A549 (cell line): ENCODE results near the gene ARHGAP42.

ENCODE experiments used
- CEBPB ChIP-seq, 2 experiments: fragments of >200 bp in 1 of 2; sonication (Bioruptor Twin) in 1 of 2; formaldehyde crosslinking in 1 of 2; IDR thresholded peaks; 2 replicates each; pipeline ENCODE4 v1.6.1; 2012 to 2016
- ESRRA ChIP-seq: fragments of 150-350 bp; IDR thresholded peaks from 2 replicates; pipeline ENCODE4 v1.6.1; 2014; ENCODE audit warnings: mild to moderate bottlenecking, low read length, borderline replicate concordance
- JUN ChIP-seq, 2 experiments: fragments of >200 bp; sonication (Bioruptor Twin); formaldehyde crosslinking; IDR thresholded peaks; 2 replicates in 1 of 2; 3 replicates in 1 of 2; pipeline ENCODE4 v1.6.1; 2016 to 2017
- JUNB ChIP-seq: fragments of >200 bp; sonication (Bioruptor Twin); formaldehyde crosslinking; IDR thresholded peaks from 2 replicates; pipeline ENCODE4 v1.6.1; 2016
- NR3C1 ChIP-seq: fragments of >200 bp; sonication (Bioruptor Twin); formaldehyde crosslinking; IDR thresholded peaks from 3 replicates; pipeline ENCODE4 v1.6.1; 2017
- POLR2A ChIP-seq: IDR thresholded peaks from 2 replicates; pipeline ENCODE4 v1.6.1; 2012; ENCODE audit warnings: mild to moderate bottlenecking, low read length
- POLR2AphosphoS2 ChIP-seq: conservative IDR thresholded peaks from 2 replicates; pipeline ENCODE4 v1.6.1; 2012; ENCODE audit warnings: low read length, improper control_type of control experiment, inconsistent platforms
- SREBF2 ChIP-seq: fragments of 450-650 bp; IDR thresholded peaks from 2 replicates; pipeline ENCODE4 v1.6.1; 2014; ENCODE audit warnings: mild to moderate bottlenecking, moderate library complexity
- ZC3H11A ChIP-seq: fragments of 450-650 bp; IDR thresholded peaks from 2 replicates; pipeline ENCODE4 v1.6.1; 2014; ENCODE audit warnings: antibody characterized with exemption, mild to moderate bottlenecking
- TF ChIP-seq, protein P1 (sequence below): fragments of >200 bp; sonication (Bioruptor Twin); formaldehyde crosslinking; IDR thresholded peaks from 3 replicates; pipeline ENCODE4 v1.5.1; 2016
- TF ChIP-seq, protein P2 (sequence below): fragments of 200-600 bp; sonication (generic); IDR thresholded peaks from 2 replicates; pipeline ENCODE4 v1.6.1; 2016; ENCODE audit warnings: antibody characterized with exemption, mild to moderate bottlenecking, moderate library complexity

DNA sequence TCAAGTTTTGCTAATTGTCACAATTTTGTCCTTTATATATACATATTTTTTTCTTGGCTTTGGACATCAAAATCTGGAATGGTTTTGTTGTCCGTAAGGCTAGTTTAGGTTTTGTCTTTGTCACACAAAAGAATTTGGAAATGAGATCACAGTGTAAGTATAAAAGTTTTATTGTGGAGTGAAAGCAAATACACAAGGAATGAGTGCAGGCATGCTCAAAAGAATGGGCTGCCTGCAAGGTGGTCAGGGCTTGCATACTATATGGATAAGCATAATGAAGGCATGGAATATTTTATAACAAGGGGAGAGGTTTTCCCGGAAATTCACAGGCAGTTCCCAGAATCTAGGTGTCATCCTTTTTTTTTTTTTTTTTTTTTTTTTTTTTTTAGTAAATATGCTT is 150.2 kb downstream of the ARHGAP42 start:
- TF ChIP-seq ESRRA (no peak), POLR2AphosphoS2 (no peak), JUN (IDR thresholded peaks at IDR 0.05) (no peak), POLR2A (no peak), SREBF2 (no peak), ZC3H11A (no peak), JUNB (no peak), CEBPB (IDR thresholded peaks at IDR 0.05) (no peak), NR3C1 (no peak)
- TF ChIP-seq, protein P1, sequence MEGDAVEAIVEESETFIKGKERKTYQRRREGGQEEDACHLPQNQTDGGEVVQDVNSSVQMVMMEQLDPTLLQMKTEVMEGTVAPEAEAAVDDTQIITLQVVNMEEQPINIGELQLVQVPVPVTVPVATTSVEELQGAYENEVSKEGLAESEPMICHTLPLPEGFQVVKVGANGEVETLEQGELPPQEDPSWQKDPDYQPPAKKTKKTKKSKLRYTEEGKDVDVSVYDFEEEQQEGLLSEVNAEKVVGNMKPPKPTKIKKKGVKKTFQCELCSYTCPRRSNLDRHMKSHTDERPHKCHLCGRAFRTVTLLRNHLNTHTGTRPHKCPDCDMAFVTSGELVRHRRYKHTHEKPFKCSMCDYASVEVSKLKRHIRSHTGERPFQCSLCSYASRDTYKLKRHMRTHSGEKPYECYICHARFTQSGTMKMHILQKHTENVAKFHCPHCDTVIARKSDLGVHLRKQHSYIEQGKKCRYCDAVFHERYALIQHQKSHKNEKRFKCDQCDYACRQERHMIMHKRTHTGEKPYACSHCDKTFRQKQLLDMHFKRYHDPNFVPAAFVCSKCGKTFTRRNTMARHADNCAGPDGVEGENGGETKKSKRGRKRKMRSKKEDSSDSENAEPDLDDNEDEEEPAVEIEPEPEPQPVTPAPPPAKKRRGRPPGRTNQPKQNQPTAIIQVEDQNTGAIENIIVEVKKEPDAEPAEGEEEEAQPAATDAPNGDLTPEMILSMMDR = no peak
- TF ChIP-seq, protein P2, sequence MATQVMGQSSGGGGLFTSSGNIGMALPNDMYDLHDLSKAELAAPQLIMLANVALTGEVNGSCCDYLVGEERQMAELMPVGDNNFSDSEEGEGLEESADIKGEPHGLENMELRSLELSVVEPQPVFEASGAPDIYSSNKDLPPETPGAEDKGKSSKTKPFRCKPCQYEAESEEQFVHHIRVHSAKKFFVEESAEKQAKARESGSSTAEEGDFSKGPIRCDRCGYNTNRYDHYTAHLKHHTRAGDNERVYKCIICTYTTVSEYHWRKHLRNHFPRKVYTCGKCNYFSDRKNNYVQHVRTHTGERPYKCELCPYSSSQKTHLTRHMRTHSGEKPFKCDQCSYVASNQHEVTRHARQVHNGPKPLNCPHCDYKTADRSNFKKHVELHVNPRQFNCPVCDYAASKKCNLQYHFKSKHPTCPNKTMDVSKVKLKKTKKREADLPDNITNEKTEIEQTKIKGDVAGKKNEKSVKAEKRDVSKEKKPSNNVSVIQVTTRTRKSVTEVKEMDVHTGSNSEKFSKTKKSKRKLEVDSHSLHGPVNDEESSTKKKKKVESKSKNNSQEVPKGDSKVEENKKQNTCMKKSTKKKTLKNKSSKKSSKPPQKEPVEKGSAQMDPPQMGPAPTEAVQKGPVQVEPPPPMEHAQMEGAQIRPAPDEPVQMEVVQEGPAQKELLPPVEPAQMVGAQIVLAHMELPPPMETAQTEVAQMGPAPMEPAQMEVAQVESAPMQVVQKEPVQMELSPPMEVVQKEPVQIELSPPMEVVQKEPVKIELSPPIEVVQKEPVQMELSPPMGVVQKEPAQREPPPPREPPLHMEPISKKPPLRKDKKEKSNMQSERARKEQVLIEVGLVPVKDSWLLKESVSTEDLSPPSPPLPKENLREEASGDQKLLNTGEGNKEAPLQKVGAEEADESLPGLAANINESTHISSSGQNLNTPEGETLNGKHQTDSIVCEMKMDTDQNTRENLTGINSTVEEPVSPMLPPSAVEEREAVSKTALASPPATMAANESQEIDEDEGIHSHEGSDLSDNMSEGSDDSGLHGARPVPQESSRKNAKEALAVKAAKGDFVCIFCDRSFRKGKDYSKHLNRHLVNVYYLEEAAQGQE = no peak
